HEK293T (cell line): ENCODE measurements around the gene MTERF1.
"Not testable (repeated sequence)": the region's sequence is repeated elsewhere in the genome, so short reads cannot be mapped to it uniquely, and the experiment has no call there.

ENCODE experiments used
- ARNT ChIP-seq: fragments of 450-650 bp; IDR thresholded peaks from 2 replicates; pipeline ENCODE4 v1.6.1; 2017; ENCODE audit warnings: mild to moderate bottlenecking
- CTBP1 ChIP-seq: fragments of 450-650 bp; IDR thresholded peaks from 2 replicates; pipeline ENCODE4 v1.6.1; 2016; ENCODE audit warnings: borderline replicate concordance
- ELF4 ChIP-seq: fragments of 450-650 bp; IDR thresholded peaks from 2 replicates; pipeline ENCODE4 v1.6.1; 2017; ENCODE audit warnings: antibody characterized with exemption
- FOXA1 ChIP-seq: fragments of 450-650 bp; IDR thresholded peaks from 2 replicates; pipeline ENCODE4 v1.6.1; 2016; ENCODE audit warnings: mild to moderate bottlenecking
- FOXM1 ChIP-seq: fragments of 450-650 bp; IDR thresholded peaks from 2 replicates; pipeline ENCODE4 v1.6.1; 2017; ENCODE audit warnings: mild to moderate bottlenecking, borderline replicate concordance
- L3MBTL2 ChIP-seq: fragments of 450-650 bp; conservative IDR thresholded peaks from 2 replicates; pipeline ENCODE4 v1.6.1; 2016; ENCODE audit warnings: mild to moderate bottlenecking
- LEF1 ChIP-seq: fragments of 450-650 bp; IDR thresholded peaks from 2 replicates; pipeline ENCODE4 v1.6.1; 2017; ENCODE audit warnings: mild to moderate bottlenecking, borderline replicate concordance
- NFRKB ChIP-seq: fragments of 450-650 bp; IDR thresholded peaks from 2 replicates; pipeline ENCODE4 v1.6.1; 2016; ENCODE audit warnings: mild to moderate bottlenecking, moderate library complexity
- PKNOX1 ChIP-seq: fragments of 450-650 bp; IDR thresholded peaks from 2 replicates; pipeline ENCODE4 v1.6.1; 2016
- SP1 ChIP-seq: fragments of 450-650 bp; IDR thresholded peaks from 2 replicates; pipeline ENCODE4 v1.6.1; 2017
- SUZ12 ChIP-seq: fragments of 450-650 bp; IDR thresholded peaks from 2 replicates; pipeline ENCODE4 v1.6.1; 2016; ENCODE audit warnings: mild to moderate bottlenecking
- TARDBP ChIP-seq: fragments of 450-650 bp; IDR thresholded peaks from 2 replicates; pipeline ENCODE4 v1.6.1; 2016
- ZNF384 ChIP-seq: fragments of 450-650 bp; IDR thresholded peaks from 2 replicates; pipeline ENCODE4 v1.6.1; 2016

DNA sequence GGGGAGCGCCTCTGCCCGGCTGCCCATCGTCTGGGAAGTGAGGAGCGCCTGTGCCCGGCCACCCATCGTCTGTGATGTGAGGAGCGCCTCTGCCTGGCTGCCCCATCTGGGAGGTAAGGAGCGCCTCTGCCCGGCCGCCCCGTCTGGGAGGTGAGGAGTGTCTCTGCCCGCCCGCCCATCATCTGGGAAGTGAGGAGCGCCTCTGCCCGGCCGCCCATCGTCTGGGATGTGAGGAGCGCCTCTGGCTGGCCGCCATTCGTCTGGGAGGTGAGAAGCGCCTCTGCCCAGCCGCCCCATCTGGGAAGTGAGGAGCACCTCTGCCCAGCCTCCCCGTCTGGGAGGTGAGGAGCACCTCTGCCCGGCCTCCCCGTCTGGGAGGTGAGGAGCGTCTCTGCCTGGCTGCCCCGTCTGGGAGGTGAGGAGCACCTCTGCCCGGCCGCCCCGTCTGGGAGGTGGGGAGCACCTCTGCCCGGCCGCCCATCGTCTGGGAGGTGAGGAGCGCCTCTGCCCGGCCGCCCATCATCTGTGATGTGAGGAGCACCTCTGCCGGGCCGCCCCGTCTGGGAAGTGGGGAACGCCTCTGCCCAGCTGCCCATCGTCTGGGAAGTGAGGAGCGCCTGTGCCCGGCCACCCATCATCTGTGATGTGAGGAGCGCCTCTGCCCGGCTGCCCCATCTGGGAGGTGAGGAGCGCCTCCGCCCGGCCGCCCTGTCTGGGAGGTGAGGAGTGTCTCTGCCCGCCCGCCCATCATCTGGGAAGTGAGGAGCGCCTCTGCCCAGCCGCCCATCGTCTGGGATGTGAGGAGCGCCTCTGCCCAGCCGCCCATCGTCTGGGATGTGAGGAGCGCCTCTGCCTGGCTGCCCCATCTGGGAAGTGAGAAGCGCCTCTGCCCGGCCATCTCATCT is 8.0 kb upstream of the MTERF1 start:
- TF ChIP-seq TARDBP, ARNT, PKNOX1, L3MBTL2, FOXA1, FOXM1, SP1, CTBP1, NFRKB, ZNF384, ELF4, LEF1, SUZ12: not testable (repeated sequence)
